Mesenchymal stem cell (in vitro differentiated cells and primary cell): Measurements from ENCODE around the gene LAMB3.

Experiments
- DNase-seq: peaks from one replicate; pipeline ENCODE4 v3.0.0-alpha.2; 2013
- H2AFZ ChIP-seq: one replicate; pipeline ENCODE4 v1.6.1; 2013; ENCODE audit warnings: low read depth, mild to moderate bottlenecking, control low read depth, inconsistent platforms, low read length, moderate library complexity
- H2AK5ac ChIP-seq: 2 replicates; pipeline ENCODE4 v1.6.1; 2013; ENCODE audit warnings: low read length, moderate library complexity, mild to moderate bottlenecking, inconsistent platforms; ENCODE audit not compliant: severe bottlenecking
- H2BK120ac ChIP-seq: one replicate; pipeline ENCODE4 v1.6.1; 2013; ENCODE audit warnings: low read depth, mild to moderate bottlenecking, inconsistent platforms, low read length, moderate library complexity
- H2BK12ac ChIP-seq, 2 experiments: one replicate each; pipeline ENCODE4 v1.6.1; 2013; ENCODE audit warnings: inconsistent platforms in 2 of 2, low read length in 2 of 2, mild to moderate bottlenecking in 2 of 2, moderate library complexity in 2 of 2, control low read depth in 1 of 2
- H2BK15ac ChIP-seq: one replicate; pipeline ENCODE4 v1.6.1; 2013; ENCODE audit warnings: mild to moderate bottlenecking, low read depth, inconsistent platforms; ENCODE audit not compliant: poor library complexity, severe bottlenecking
- H2BK5ac ChIP-seq: 2 replicates; pipeline ENCODE4 v1.6.1; 2013; ENCODE audit warnings: low read depth, mild to moderate bottlenecking, low read length, control low read depth, inconsistent platforms; ENCODE audit not compliant: poor library complexity, severe bottlenecking
- H3K14ac ChIP-seq, 2 experiments: one replicate each; pipeline ENCODE4 v1.6.1; 2013; ENCODE audit warnings: inconsistent platforms in 2 of 2, low read length in 2 of 2, control low read depth in 1 of 2, mild to moderate bottlenecking in 1 of 2, moderate library complexity in 1 of 2
- H3K18ac ChIP-seq, 2 experiments: one replicate each; pipeline ENCODE4 v1.6.1; 2013; ENCODE audit warnings: inconsistent platforms in 2 of 2, low read length in 2 of 2, control low read depth in 1 of 2, low read depth in 1 of 2, mild to moderate bottlenecking in 1 of 2
- H3K23ac ChIP-seq, 2 experiments: one replicate each; pipeline ENCODE4 v1.6.1; 2013; ENCODE audit warnings: inconsistent platforms in 2 of 2, low read length in 2 of 2, mild to moderate bottlenecking in 2 of 2, moderate library complexity in 2 of 2, control low read depth in 1 of 2
- H3K27ac ChIP-seq: 2 replicates; pipeline ENCODE4 v1.5.1; 2013; ENCODE audit warnings: mild to moderate bottlenecking, moderate library complexity, low read length, control low read depth, inconsistent platforms; ENCODE audit not compliant: poor library complexity, severe bottlenecking
- H3K27me3 ChIP-seq, 2 experiments: 2 replicates each; pipeline versions ENCODE4 v1.6.1 to v1.7.0; 2013; ENCODE audit warnings: low read length in 2 of 2, mild to moderate bottlenecking in 2 of 2, moderate library complexity in 2 of 2, control low read depth in 1 of 2, inconsistent platforms in 1 of 2; ENCODE audit not compliant: control insufficient read depth in 1 of 2, insufficient read depth in 1 of 2
- H3K36me3 ChIP-seq, 2 experiments: 2 replicates each; pipeline versions ENCODE4 v1.6.1 to v1.7.0; 2013; ENCODE audit warnings: low read length in 2 of 2, control low read depth in 1 of 2, inconsistent platforms in 1 of 2, low read depth in 1 of 2, mild to moderate bottlenecking in 1 of 2; ENCODE audit not compliant: insufficient read depth in 2 of 2, control insufficient read depth in 1 of 2
- H3K4ac ChIP-seq, 2 experiments: one replicate each; pipeline ENCODE4 v1.6.1; 2013; ENCODE audit warnings: inconsistent platforms in 2 of 2, low read length in 2 of 2, mild to moderate bottlenecking in 2 of 2, moderate library complexity in 2 of 2, control low read depth in 1 of 2, low read depth in 1 of 2
- H3K4me1 ChIP-seq: 2 replicates; pipeline ENCODE4 v1.6.1; 2013; ENCODE audit warnings: low read depth, low read length, control low read depth; ENCODE audit not compliant: control insufficient read depth, insufficient read depth
- H3K4me2 ChIP-seq: 2 replicates; pipeline ENCODE4 v1.6.1; 2013; ENCODE audit warnings: low read length, mild to moderate bottlenecking, inconsistent platforms; ENCODE audit not compliant: poor library complexity, severe bottlenecking
- H3K4me3 ChIP-seq, 2 experiments: 2 replicates each; pipeline versions ENCODE4 v1.5.1 to v1.7.0; 2013; ENCODE audit warnings: low read length in 2 of 2, mild to moderate bottlenecking in 2 of 2, control low read depth in 1 of 2, low read depth in 1 of 2; ENCODE audit not compliant: insufficient read depth in 1 of 2
- H3K79me1 ChIP-seq: replicated peaks from 2 replicates; pipeline ENCODE4 v1.6.1; 2013; ENCODE audit warnings: mild to moderate bottlenecking, control low read depth, low read length, inconsistent platforms; ENCODE audit not compliant: poor library complexity, severe bottlenecking
- H3K9ac ChIP-seq: 2 replicates; pipeline ENCODE4 v1.7.0; 2013; ENCODE audit warnings: mild to moderate bottlenecking, low read length, moderate library complexity
- H3K9me3 ChIP-seq: 2 replicates; pipeline ENCODE4 v1.7.0; 2013; ENCODE audit warnings: mild to moderate bottlenecking, low read length; ENCODE audit not compliant: control insufficient read depth
- H4K8ac ChIP-seq: one replicate; pipeline ENCODE4 v1.6.1; 2013; ENCODE audit warnings: inconsistent platforms, mild to moderate bottlenecking, low read length, moderate library complexity
- H4K91ac ChIP-seq: one replicate; pipeline ENCODE4 v1.6.1; 2013; ENCODE audit warnings: mild to moderate bottlenecking, low read length, inconsistent platforms
- WGBS: methylation state at CpG from one replicate; pipeline ENCODE4 v1.1.7; 2013; ENCODE audit warnings: mixed read lengths; 5-methylcytosine and 5-hydroxymethylcytosine counted together

LAMB3 gene

DNA sequence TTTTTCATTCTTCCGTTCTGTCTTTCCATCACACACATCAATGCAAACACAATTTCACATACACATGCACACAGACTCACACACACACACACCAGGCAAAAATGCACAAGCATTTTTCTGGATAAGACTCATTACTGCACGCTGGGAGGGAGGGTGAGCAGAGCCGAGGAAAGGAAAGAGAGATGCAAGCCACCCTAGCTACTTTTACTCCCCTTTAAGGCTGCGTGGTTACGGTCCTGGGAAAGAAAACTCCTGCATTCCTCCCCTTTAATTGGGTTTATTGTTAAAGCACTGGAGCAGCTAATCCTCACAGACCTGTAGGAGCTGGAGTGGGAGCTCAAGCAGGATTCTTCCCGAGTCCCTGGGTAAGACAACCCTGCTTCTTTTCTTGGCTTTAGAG is 68.8 kb downstream of the LAMB3 start, which contains the start of gene CAMK1G:
Gene CAMK1G (plus strand): TSS at position 307 of the 400 bp plus-strand sequence. CDS start 11,270 bp downstream, outside the sequence.
- WGBS: 19% methylated on average over 5 of the region's 6 CpGs
- peak within 1 kb of the TSS; percentile 9 to 88 for H3K18ac ChIP-seq
- peak; percentile 89 for DNase-seq
- H3K23ac ChIP-seq: no peak within 1 kb of the TSS
- no peak within 1 kb of the TSS for H2BK120ac ChIP-seq
- no peaks in the 10 kb centered on the region for H3K79me1 ChIP-seq
- peak within 1 kb of the TSS; percentile 13 for H3K4me2 ChIP-seq
- H3K4ac ChIP-seq: peak within 1 kb of the TSS in 1 of 2 experiments; percentile 74
- H3K14ac ChIP-seq: peak within 1 kb of the TSS in 1 of 2 experiments; percentile 62
- H2BK5ac ChIP-seq: no peak within 1 kb of the TSS
- peaks cover 6% of the 10 kb centered on the region for H3K4me1 ChIP-seq
- no peak within 1 kb of the TSS for H3K27ac ChIP-seq
- no peak within 1 kb of the TSS for H4K91ac ChIP-seq
- no peak within 1 kb of the TSS for H4K8ac ChIP-seq
- H3K27me3 ChIP-seq: peaks cover 7 to 75% of the 10 kb centered on the region in 2 experiments
- H2BK12ac ChIP-seq: peak within 1 kb of the TSS in 1 of 2 experiments; percentile 57
- no peaks in the 10 kb centered on the region for H3K36me3 ChIP-seq
- no peak within 1 kb of the TSS for H2AK5ac ChIP-seq
- H3K9ac ChIP-seq: peak within 1 kb of the TSS; percentile 80
- no peak within 1 kb of the TSS for H2BK15ac ChIP-seq
- H3K4me3 ChIP-seq: peak within 1 kb of the TSS in 1 of 2 experiments; percentile 77
- H3K9me3 ChIP-seq: no peaks in the 10 kb centered on the region
- no peak within 1 kb of the TSS for H2AFZ ChIP-seq

DNA sequence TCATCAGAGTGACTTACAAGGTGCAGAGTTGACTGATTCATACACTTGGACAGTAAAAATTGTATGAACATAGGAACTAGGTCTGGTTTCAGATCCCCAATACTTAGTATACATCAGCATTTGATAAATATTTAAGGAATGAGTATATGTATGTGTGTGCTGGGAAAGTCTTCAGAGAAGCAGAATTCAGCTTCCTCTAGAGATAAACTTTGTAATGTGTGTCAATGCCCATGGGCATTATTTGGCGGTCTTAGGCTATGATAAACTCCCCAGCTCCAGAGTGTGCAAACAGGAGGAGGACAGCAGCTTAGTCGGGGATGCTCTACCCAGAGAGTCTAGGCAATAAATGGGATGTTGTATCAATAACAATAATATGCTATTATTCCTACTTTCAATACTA is 71.6 kb downstream of the LAMB3 start:
- WGBS: 91% methylated on average over 1 of the region's 2 CpGs
- Histone ChIP-seq H3K14ac (no peak overlapping the region), H4K91ac (no peak overlapping the region), H2BK120ac (no peak overlapping the region), H3K9me3 (no peaks in the 10 kb centered on the region), H3K4ac (no peak overlapping the region), H2AK5ac (no peak overlapping the region), H3K23ac (no peak overlapping the region), H2AFZ (no peak overlapping the region), H3K9ac (no peak overlapping the region), H3K4me3 (no peak overlapping the region), H3K4me2 (no peak overlapping the region), H3K27me3 (peaks cover 7 to 58% of the 10 kb centered on the region in 2 experiments), H2BK5ac (no peak overlapping the region), H3K18ac (no peak overlapping the region), H2BK12ac (no peak overlapping the region), H4K8ac (no peak overlapping the region), H3K36me3 (no peaks in the 10 kb centered on the region), H2BK15ac (no peak overlapping the region), H3K79me1 (no peaks in the 10 kb centered on the region), H3K4me1 (peaks cover 4% of the 10 kb centered on the region), H3K27ac (no peak overlapping the region)
- DNase-seq: no peak

DNA sequence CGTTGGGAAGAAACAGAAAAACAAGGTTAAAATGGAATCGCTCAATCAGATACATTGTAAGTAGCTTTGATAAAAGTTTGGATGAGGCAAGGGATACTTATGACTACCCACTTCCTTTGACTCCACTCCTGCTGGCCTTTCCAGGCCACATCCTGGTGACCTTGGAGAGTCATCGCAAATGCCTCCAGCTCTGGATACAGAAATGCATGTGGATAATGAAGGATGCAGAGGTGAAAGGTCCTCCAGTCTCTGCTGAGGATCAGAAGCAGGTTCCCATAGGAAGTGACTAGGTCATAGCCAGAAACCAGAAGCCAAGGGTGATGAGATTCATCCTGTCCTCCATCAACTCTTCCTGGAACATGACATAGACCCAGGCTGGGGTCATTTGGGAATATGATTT is 74.9 kb downstream of the LAMB3 start:
- no peak overlapping the region for H4K91ac ChIP-seq
- H3K9ac ChIP-seq: peak overlapping the region; percentile 55
- H4K8ac ChIP-seq: no peak overlapping the region
- H2BK12ac ChIP-seq: no peak overlapping the region
- H3K4me1 ChIP-seq: peaks cover 2% of the 10 kb centered on the region
- no peak overlapping the region for H3K18ac ChIP-seq
- no peak overlapping the region for H2BK5ac ChIP-seq
- H2AK5ac ChIP-seq: no peak overlapping the region
- no peak overlapping the region for H3K27ac ChIP-seq
- H3K14ac ChIP-seq: no peak overlapping the region
- H3K4ac ChIP-seq: no peak overlapping the region
- 33% methylated on average over 1 of the region's 3 CpGs for WGBS
- no peaks in the 10 kb centered on the region for H3K36me3 ChIP-seq
- peak overlapping the region; percentile 71 for H2BK120ac ChIP-seq
- no peak overlapping the region for H3K4me3 ChIP-seq
- H3K79me1 ChIP-seq: no peaks in the 10 kb centered on the region
- H3K23ac ChIP-seq: no peak overlapping the region
- H2AFZ ChIP-seq: no peak overlapping the region
- H3K4me2 ChIP-seq: no peak overlapping the region
- DNase-seq: peak; percentile 62
- H2BK15ac ChIP-seq: no peak overlapping the region
- H3K9me3 ChIP-seq: no peaks in the 10 kb centered on the region
- peaks cover 8 to 54% of the 10 kb centered on the region in 2 experiments for H3K27me3 ChIP-seq

DNA sequence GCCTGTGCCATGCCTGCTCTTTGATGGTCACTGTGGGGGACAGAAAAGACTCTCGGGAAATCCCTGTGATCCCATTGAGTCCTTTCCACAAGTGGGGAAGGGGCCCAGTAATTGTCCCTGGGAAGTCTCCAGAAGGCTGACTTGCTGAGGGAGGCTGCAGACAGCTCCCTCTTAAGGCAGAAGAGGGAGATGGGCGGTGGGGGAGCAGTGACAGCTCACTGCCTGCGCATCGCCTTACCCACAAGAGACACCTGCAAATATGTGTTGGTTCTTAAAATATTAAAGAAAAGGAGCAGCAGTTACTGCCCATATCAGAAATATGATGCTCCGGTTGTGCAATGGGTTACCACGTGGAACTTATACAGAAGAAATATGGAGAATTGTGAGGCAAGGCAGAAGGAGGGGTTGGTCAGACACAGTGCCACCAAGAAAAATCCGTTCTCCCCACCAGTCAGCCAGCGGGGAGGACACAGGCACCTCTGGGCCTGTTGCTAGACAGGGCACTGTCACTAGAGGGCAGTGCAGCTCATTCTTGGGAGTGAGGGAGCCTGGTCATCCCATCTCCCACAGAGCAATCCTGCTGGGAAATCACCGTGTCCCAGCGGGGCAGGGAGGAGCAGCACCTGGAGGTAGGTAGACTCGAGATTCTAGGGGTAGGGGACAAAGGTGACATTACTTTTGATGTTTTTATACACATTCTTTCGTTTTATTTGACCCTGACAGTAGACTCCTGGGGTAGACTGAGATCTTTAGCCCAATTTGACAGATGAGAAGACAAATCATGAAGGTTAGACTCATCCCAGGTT is 75.6 kb downstream of the LAMB3 start:
- Histone ChIP-seq H2BK120ac (peak overlapping the region; percentile 71), H3K4me2 (no peak overlapping the region), H2AFZ (no peak overlapping the region), H3K4me1 (peaks cover 2% of the 10 kb centered on the region), H3K27me3 (peaks cover 12 to 53% of the 10 kb centered on the region in 2 experiments), H3K23ac (no peak overlapping the region), H4K91ac (no peak overlapping the region), H3K18ac (no peak overlapping the region), H3K27ac (no peak overlapping the region), H3K4ac (no peak overlapping the region), H3K14ac (no peak overlapping the region), H3K4me3 (no peak overlapping the region), H3K9me3 (no peaks in the 10 kb centered on the region), H2BK15ac (no peak overlapping the region), H3K9ac (peak overlapping the region; percentile 55), H2BK5ac (no peak overlapping the region), H3K36me3 (no peaks in the 10 kb centered on the region), H3K79me1 (no peaks in the 10 kb centered on the region), H2BK12ac (no peak overlapping the region), H2AK5ac (no peak overlapping the region), H4K8ac (no peak overlapping the region)
- 11% methylated on average over 11 of the region's 12 CpGs for WGBS
- peak; percentile 81 for DNase-seq
